Thoracic aorta (tissue), 2 donors: Measurements from ENCODE around the gene ARID3A. TPM values are rescaled to one million over a fixed set of nuclear protein-coding genes. Genes with fewer than 3 reads are reported as not detected.

Source experiments
- ATAC-seq: fragments of 150-250 bp; one replicate; pipeline ENCODE4 v1.8.0; 2017; ENCODE audit warnings: low read depth; ENCODE audit not compliant: insufficient number of reproducible peaks, low FRiP score
- DNase-seq: peaks from one replicate; pipeline ENCODE4 v3.0.0-alpha.2; 2020; ENCODE audit warnings: low spot score
- H3K27ac ChIP-seq, 2 donors: fragments of 200-600 bp; sonication (generic); 1 replicate in 1 of 2; 2 replicates in 1 of 2; pipeline ENCODE4 v1.5.1; 2016; ENCODE audit warnings: mild to moderate bottlenecking in 2 of 2, moderate library complexity in 2 of 2
- H3K27me3 ChIP-seq: fragments of 200-600 bp; sonication (generic); replicated peaks from 2 replicates; pipeline ENCODE4 v1.6.0; 2016; ENCODE audit warnings: mild to moderate bottlenecking; ENCODE audit not compliant: insufficient read depth
- H3K36me3 ChIP-seq: fragments of 200-600 bp; sonication (generic); one replicate; pipeline ENCODE4 v1.5.1; 2016
- H3K4me1 ChIP-seq, 2 donors: fragments of 200-600 bp; sonication (generic); 1 replicate in 1 of 2; 2 replicates in 1 of 2; pipeline versions ENCODE4 v1.5.1 to v1.6.0; 2016; ENCODE audit warnings: low read depth in 2 of 2, mild to moderate bottlenecking in 1 of 2; ENCODE audit not compliant: control insufficient read depth in 1 of 2
- H3K4me3 ChIP-seq: fragments of 200-600 bp; sonication (generic); 2 replicates; pipeline ENCODE4 v1.5.1; 2016; ENCODE audit warnings: mild to moderate bottlenecking
- H3K9me3 ChIP-seq: fragments of 200-600 bp; sonication (generic); 2 replicates; pipeline ENCODE4 v1.5.1; 2016
- total RNA-seq, 2 donors: library from RNA; depleted of rRNA; stranded (reverse); fragments of >200 nt; gene quantifications; one replicate each; pipeline versions ENCODE4 v1.1.0 to v1.2.3, GENCODE V29; 2016
- TF ChIP-seq, protein P1 (sequence below): fragments of 200-600 bp; sonication (generic); IDR thresholded peaks from one replicate; pipeline ENCODE4 v1.5.1; 2019; ENCODE audit warnings: antibody characterized with exemption

Gene ARID3A
- total RNA-seq, 2 donors from 2014 or later = 3.3 to 11.2 TPM

DNA sequence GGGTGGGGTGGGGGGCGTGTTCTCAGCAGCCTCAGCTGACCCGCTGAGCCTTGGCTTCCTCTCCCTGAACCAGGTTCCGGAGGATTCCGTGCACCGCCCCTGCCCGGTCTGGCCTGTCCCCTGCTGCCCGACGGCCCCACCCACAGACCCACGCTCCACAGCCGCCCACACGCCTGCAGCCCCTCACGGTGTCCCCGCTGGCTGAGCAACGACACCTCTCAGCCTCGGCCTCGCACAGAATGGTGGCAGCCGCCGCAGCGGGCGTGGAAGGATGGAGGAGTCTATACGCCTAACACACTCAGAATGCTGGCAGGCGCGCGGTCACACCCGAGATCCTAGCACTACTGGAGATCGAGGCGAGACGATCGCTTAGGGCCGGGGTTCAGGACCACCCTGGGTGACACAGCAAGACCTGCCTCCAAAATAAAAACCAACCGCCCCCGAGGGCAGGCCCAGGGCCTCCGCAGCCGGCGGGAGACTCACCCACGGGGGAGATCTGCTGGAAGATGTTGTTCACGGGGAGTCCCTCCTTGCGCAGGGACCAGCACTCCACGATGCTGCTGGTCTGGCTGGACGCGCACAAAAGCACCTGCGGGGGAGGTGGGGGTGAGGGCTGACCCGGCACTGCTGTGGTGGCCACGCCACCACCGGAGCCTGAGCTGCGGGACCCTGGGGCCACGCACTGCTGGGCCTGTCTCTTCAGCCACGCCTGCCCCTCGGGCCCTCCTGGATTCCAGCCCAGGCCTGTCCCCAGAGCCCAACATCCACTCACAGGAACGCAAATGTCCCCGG is 41.2 kb upstream of the ARID3A start:
- H3K4me3 ChIP-seq = no peak overlapping the region
- TF ChIP-seq, protein P1, sequence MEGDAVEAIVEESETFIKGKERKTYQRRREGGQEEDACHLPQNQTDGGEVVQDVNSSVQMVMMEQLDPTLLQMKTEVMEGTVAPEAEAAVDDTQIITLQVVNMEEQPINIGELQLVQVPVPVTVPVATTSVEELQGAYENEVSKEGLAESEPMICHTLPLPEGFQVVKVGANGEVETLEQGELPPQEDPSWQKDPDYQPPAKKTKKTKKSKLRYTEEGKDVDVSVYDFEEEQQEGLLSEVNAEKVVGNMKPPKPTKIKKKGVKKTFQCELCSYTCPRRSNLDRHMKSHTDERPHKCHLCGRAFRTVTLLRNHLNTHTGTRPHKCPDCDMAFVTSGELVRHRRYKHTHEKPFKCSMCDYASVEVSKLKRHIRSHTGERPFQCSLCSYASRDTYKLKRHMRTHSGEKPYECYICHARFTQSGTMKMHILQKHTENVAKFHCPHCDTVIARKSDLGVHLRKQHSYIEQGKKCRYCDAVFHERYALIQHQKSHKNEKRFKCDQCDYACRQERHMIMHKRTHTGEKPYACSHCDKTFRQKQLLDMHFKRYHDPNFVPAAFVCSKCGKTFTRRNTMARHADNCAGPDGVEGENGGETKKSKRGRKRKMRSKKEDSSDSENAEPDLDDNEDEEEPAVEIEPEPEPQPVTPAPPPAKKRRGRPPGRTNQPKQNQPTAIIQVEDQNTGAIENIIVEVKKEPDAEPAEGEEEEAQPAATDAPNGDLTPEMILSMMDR = no peak
- ATAC-seq (no peak), DNase-seq (no peak)
- H3K36me3 ChIP-seq = peaks cover 69% of the 10 kb centered on the region
- H3K4me1 ChIP-seq = no peaks in the 10 kb centered on the region
- no peaks in the 10 kb centered on the region for H3K9me3 ChIP-seq
- H3K27ac ChIP-seq = no peak overlapping the region
- H3K27me3 ChIP-seq = no peaks in the 10 kb centered on the region

DNA sequence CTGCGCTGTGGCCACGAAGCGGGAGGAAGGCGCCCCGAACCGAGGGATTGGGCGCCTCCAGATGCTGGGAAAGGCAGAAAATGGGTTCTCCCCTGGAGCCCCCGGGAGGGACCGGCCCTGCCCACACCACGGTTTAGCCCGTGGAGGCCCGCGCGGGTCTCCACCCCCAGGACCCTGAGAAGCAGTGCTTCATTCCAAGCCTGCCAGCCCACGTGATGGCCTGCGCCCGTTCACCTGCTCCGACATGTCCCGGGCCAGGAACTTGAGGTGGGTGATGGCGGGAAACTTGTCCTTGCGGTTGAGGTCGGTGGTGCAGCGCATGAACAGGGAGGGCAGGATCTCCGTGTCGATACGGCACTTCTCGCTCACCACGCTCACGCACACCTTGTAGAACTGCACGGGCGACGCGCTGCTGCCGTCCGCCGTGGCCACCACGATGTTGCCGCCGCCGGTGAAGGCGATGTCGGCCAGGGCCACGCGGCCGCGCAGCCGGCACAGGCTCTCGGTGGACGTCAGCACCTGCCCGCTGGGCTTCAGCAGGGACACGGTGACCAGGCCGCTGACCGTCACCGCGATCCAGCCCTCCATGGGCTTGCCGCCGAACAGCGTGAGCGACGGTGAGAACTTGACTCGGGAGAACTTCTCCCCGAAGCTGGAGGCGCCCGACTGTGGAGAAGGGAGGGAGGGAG is 40.2 kb upstream of the ARID3A start:
- no peak for ATAC-seq
- H3K9me3 ChIP-seq = no peaks in the 10 kb centered on the region
- TF ChIP-seq, protein P1 = no peak

DNA sequence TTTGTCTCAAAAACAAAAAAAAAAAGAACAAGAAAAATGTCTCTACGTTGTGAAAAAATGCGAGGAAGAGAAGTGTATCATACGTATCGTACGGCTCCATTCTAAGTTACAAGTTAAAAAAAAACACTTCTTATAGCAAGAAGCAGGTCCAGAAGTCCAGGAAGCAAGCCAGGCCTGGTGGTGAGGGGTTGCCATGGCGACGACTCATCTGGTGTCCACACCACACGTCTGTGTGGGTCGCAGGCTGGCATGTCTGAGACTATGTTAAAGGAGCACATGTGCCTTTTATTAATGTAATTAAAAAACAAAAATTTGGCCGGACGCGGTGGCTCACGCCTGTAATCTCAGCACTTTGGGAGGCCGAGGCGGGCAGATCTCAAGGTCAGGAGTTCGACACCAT is 38.8 kb upstream of the ARID3A start:
- Histone ChIP-seq H3K27ac (no peak overlapping the region), H3K27me3 (no peaks in the 10 kb centered on the region), H3K4me1 (peaks cover 2 to 8% of the 10 kb centered on the region in 2 donors), H3K36me3 (peaks cover 54% of the 10 kb centered on the region), H3K4me3 (no peak overlapping the region), H3K9me3 (no peaks in the 10 kb centered on the region)
- ATAC-seq (no peak), DNase-seq (no peak)
- TF ChIP-seq, protein P1 = no peak

More for the DNA sequence above, 40.2 kb upstream of the ARID3A start:
- Histone ChIP-seq H3K4me3 (no peak overlapping the region), H3K27ac (no peak overlapping the region), H3K27me3 (no peaks in the 10 kb centered on the region), H3K36me3 (peaks cover 67% of the 10 kb centered on the region), H3K4me1 (no peaks in the 10 kb centered on the region)
- DNase-seq = no peak

DNA sequence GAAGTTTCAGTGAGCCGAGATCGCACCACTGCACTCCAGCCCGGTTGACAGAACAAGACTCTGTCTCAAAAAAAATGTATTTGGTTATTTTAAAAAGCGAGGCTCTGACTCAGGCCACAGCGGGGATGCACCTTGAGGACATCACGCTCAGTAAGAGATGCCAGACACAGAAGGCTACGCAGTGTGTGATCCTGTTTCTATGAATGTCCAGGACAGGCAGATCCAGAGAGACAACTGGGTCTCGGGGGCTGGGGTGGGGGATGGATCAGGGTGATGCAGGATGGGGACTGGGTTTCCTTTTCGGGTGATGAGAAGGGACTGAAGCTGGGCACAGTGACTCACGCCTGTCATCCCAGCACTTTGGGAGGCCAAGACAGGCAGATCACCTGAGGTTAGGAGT is 38.2 kb upstream of the ARID3A start:
- Histone ChIP-seq H3K4me3 (no peak overlapping the region), H3K36me3 (peaks cover 49% of the 10 kb centered on the region), H3K27ac (no peak overlapping the region), H3K27me3 (no peaks in the 10 kb centered on the region), H3K4me1 (peaks cover 4 to 9% of the 10 kb centered on the region in 2 donors), H3K9me3 (no peaks in the 10 kb centered on the region)
- DNase-seq (no peak), ATAC-seq (no peak)
- TF ChIP-seq, protein P1 = no peak

DNA sequence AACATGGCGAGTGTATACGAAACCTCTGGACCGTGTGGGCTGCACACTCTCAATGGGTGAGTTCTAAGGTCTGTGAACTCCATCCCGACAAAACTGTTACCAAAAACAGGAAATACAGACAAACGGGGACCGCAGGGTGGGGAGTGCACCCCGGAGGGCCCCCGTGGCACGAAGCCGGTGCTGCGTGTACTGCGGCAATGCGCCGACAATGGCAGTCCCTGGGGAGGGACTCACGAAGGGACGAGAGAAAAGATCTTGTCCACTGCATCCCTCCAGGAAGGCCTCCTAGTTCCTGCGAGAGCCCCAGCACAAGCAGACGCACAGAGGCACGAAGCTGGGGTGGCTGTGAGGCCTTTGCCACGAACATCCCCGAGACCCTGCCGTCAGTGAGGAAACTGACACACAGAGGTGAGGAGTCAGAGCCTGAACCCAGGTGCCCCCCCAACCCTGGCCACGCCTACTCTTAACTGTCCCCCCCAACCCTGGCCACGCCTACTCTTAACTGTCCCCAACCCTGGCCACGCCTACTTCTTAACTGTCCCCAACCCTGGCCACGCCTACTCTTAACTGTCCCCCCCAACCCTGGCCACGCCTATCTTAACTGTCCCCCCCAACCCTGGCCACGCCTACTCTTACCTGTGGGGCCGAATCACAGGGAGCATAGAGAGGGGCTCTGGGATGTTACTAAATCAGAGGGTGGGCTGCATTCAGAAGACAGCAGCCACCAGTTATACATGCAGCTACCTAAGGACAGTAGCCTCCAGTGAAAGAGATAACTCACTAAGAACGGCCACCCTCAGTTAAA is 37.1 kb upstream of the ARID3A start:
- no peak overlapping the region for H3K27ac ChIP-seq
- DNase-seq (no peak), ATAC-seq (no peak)
- H3K27me3 ChIP-seq = no peaks in the 10 kb centered on the region
- TF ChIP-seq, protein P1 = no peak
- H3K9me3 ChIP-seq = no peaks in the 10 kb centered on the region
- H3K36me3 ChIP-seq = peaks cover 40% of the 10 kb centered on the region
- peaks cover 4 to 12% of the 10 kb centered on the region in 2 donors for H3K4me1 ChIP-seq
- H3K4me3 ChIP-seq = no peak overlapping the region
